Measurements from ENCODE around the gene LMNTD1.

Gene LMNTD1

DNA sequence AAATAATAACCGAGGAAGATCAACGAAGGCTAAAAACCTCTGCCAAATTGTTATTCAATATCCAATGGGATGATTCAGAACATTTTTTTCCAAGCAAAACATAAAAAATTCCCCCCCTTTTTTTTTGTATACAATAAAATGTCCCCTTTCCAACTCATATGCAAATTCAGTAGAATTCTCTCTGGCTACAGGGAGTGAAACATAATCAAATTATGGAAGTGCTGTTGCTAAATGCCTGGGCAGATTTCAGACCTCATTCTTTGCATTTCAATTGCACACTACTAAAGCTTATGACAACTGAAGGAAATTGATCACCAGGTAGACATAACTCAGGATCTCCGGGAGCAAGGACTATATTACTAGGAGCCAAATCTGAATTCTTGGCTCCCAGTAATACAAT is 51.0 kb downstream of the LMNTD1 start:
- no peaks in the 10 kb centered on the region for H3K27me3 ChIP-seq
- no peak for DNase-seq
- TF ChIP-seq, protein P1, sequence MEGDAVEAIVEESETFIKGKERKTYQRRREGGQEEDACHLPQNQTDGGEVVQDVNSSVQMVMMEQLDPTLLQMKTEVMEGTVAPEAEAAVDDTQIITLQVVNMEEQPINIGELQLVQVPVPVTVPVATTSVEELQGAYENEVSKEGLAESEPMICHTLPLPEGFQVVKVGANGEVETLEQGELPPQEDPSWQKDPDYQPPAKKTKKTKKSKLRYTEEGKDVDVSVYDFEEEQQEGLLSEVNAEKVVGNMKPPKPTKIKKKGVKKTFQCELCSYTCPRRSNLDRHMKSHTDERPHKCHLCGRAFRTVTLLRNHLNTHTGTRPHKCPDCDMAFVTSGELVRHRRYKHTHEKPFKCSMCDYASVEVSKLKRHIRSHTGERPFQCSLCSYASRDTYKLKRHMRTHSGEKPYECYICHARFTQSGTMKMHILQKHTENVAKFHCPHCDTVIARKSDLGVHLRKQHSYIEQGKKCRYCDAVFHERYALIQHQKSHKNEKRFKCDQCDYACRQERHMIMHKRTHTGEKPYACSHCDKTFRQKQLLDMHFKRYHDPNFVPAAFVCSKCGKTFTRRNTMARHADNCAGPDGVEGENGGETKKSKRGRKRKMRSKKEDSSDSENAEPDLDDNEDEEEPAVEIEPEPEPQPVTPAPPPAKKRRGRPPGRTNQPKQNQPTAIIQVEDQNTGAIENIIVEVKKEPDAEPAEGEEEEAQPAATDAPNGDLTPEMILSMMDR (IDR thresholded peaks at IDR 0.05; ENCODE audit: low read depth, low read length), result no peak
- no peaks in the 10 kb centered on the region for H3K4me1 ChIP-seq
- H3K36me3 ChIP-seq, result no peaks in the 10 kb centered on the region
- H3K9me3 ChIP-seq, result no peaks in the 10 kb centered on the region
- H3K4me3 ChIP-seq (ENCODE audit: low read depth, low read length), result no peak overlapping the region

DNA sequence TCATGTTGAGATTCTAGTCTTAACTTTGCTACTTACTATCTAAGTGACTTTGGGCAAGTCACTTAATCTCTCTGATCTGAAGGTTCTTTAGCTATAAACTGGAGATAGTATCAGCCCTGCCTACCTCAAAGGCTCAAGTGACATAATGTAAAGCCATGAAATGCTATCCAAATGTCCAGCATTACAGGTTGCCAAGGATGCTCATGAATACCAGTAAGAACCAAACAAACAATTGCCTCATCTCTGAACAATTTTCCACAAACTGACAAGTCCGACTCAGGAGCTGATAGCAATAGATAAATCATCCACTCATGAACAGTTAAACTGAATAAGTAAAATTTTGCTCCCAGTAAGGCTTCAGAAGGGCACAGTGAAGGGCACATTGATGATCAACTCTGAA is 51.5 kb downstream of the LMNTD1 start:
- no peaks in the 10 kb centered on the region for H3K36me3 ChIP-seq
- TF ChIP-seq, protein P1 (IDR thresholded peaks at IDR 0.05; ENCODE audit: low read depth, low read length), result no peak

DNA sequence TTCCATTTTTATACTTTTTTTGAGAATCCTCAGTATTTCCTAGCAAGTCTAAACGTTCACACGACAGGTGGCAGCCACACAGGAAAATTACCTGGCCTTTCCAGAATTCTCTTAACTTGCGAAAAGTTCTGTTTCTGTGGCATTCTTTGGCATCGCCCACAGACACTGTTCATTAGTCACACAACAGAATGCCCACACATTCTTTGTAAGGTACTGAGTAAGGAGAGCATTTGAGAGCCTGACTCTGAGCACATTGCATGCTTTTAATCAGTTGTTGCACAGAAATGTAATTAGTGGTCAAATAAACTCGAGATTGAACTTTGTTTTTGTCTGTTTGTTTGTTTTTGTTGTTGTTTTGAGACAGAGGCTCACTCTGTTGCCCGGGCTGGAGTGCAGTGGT is 52.4 kb downstream of the LMNTD1 start:
- DNase-seq, result no peak
- TF ChIP-seq, protein P1 (IDR thresholded peaks at IDR 0.05; ENCODE audit: low read depth, low read length), result no peak
- Histone ChIP-seq H3K36me3 (no peaks in the 10 kb centered on the region), H3K4me3 (ENCODE audit: low read depth, low read length) (no peak overlapping the region), H3K4me1 (no peaks in the 10 kb centered on the region), H3K27me3 (no peaks in the 10 kb centered on the region), H3K9me3 (no peaks in the 10 kb centered on the region)

More for the DNA sequence above, 51.5 kb downstream of the LMNTD1 start:
- H3K4me1 ChIP-seq, result no peaks in the 10 kb centered on the region
- DNase-seq, result no peak
- no peaks in the 10 kb centered on the region for H3K9me3 ChIP-seq
- H3K4me3 ChIP-seq (ENCODE audit: low read depth, low read length), result no peak overlapping the region
- H3K27me3 ChIP-seq, result no peaks in the 10 kb centered on the region

DNA sequence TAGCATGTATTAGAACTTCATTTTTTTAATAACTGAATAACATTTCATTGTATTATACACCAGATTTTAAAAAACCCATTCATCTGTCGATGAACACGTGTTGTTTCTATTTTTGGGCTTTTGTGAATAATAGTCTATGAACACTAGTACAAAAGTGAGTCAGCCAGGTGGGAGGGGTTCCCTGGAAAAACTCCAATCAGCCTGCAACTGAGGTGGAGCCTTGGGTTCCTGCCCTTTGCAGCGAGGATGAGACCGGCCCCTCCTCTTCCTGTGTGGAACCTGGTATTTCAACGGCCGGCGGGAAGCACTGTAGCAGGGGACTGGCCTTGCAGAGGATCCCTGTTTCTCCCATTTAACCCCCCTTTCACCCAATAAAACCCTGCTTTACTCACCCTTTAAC is 56.1 kb downstream of the LMNTD1 start:
- DNase-seq, result no peak
- H3K4me1 ChIP-seq, result no peaks in the 10 kb centered on the region
- H3K36me3 ChIP-seq, result no peaks in the 10 kb centered on the region
- H3K4me3 ChIP-seq (ENCODE audit: low read depth, low read length), result no peak overlapping the region
- no peaks in the 10 kb centered on the region for H3K27me3 ChIP-seq
- H3K9me3 ChIP-seq, result no peaks in the 10 kb centered on the region
- TF ChIP-seq, protein P1 (IDR thresholded peaks at IDR 0.05; ENCODE audit: low read depth, low read length), result no peak

DNA sequence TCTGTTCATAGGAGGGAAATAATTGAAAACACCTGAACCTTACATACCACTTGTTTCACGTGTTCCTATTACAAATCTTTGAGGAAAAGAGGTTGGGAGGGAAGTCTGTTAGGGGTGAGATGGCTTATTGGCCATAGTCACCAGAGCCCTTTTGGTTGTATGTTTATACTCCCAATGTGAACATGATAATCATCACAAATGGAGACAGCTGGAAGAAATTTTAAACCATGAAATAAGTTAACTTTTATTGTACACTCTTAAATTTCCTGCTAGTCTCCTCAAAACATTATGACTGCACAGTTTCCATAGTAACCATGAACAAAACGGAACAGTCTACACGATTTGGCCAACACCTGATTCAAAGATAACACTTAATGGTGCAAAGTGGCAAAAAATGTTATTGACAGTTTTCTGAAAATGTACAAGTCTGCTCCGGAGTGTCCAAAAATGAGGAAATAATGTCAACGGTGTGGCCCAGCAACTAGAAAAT is 56.9 kb downstream of the LMNTD1 start:
- Histone ChIP-seq H3K4me1 (no peaks in the 10 kb centered on the region), H3K4me3 (ENCODE audit: low read depth, low read length) (no peak overlapping the region), H3K27me3 (no peaks in the 10 kb centered on the region), H3K9me3 (no peaks in the 10 kb centered on the region), H3K36me3 (no peaks in the 10 kb centered on the region)
- TF ChIP-seq, protein P1 (IDR thresholded peaks at IDR 0.05; ENCODE audit: low read depth, low read length), result no peak
- no peak for DNase-seq

DNA sequence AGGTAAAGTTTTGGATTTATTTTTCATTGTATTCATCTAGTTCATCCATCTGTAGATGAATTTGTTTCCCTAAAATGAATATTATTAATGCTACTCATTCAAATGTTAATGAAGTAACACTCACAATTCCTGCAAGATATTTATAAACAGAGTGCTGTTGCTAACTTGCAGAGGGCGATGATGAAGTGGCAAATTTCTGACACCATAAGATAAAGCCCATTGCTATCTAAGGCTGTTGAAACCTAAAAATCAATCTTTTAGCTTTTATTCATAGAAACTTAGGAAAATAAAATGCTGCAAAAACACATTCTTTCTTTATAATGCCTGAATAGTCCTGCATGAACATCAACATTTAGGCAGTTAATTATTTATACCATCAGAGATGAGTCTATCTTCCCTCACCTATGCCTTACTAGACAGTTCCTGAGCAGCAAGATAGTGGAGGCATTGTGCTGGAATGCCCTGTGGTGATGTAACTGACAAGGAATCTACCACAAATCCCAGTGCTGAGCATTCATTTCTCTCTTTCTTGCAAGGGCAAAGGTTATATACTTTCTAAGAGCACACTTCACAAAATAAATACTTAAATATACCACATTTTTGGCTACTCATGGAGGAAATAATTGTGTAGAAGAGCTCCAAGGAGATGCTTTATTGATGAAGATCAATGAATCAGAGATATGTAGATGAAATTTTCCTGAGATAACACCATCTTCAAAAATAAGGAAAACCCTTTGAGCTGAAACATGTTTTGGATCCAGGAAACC is 57.6 kb downstream of the LMNTD1 start:
- TF ChIP-seq, protein P1 (IDR thresholded peaks at IDR 0.05; ENCODE audit: low read depth, low read length), result no peak
- no peak for DNase-seq
- Histone ChIP-seq H3K4me1 (no peaks in the 10 kb centered on the region), H3K4me3 (ENCODE audit: low read depth, low read length) (no peak overlapping the region), H3K27me3 (no peaks in the 10 kb centered on the region), H3K36me3 (no peaks in the 10 kb centered on the region), H3K9me3 (no peaks in the 10 kb centered on the region)
